OCI-LY1 (cell line): ENCODE results near the gene PDE4D.

Experiments used
- CTCF ChIP-seq: fragments of 200-600 bp; sonication (generic), shearing (Covaris generic); IDR thresholded peaks from 2 replicates; pipeline ENCODE4 v1.5.1; 2017; ENCODE audit warnings: mild to moderate bottlenecking, antibody characterized with exemption, low read length, moderate library complexity, mixed read lengths
- EZH2 ChIP-seq: fragments of 200-600 bp; sonication (generic), shearing (Covaris generic); IDR thresholded peaks from 2 replicates; pipeline ENCODE4 v1.8.0; 2017; ENCODE audit warnings: borderline replicate concordance, mixed run types, mild to moderate bottlenecking, antibody characterized with exemption, low read length, moderate library complexity, mixed read lengths

DNA sequence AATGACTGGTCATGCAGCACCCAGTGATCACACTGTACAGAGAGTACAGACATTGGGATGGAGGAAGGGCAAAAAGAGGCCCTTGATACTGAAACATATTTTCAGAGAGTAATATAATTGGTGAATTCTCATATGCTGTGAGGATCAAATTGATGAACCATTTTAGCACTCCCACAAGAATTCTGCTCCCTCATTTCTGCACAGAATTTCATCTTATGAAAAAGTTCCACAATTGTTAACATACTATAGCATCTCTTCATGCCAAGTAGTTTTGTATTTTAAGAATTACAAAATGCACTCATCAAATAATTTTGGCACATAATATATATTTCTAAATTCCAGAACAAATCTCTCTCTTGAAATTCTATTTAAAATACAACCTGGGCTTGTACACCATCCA lies 351.2 kb downstream of the PDE4D start:
- no peak for TF ChIP-seq CTCF
- TF ChIP-seq EZH2 = no peak
